WI38 (cell line): ENCODE results near the gene TMEM272.

Experiments used
- H3K4me3 ChIP-seq: 2 replicates; pipeline ENCODE4 v1.5.1; 2011; ENCODE audit warnings: low read depth, mild to moderate bottlenecking, control low read depth, low read length
- CTCF ChIP-seq: IDR thresholded peaks from 2 replicates; pipeline ENCODE4 v1.5.1; 2012; ENCODE audit warnings: low read depth, mild to moderate bottlenecking, control low read depth, low read length

TMEM272 gene

GRCh38 chr13:51832471-51833152 lies 12.4 kb downstream of the TMEM272 start:
- no peak for TF ChIP-seq CTCF
- no peak overlapping the region for H3K4me3 ChIP-seq

DNA sequence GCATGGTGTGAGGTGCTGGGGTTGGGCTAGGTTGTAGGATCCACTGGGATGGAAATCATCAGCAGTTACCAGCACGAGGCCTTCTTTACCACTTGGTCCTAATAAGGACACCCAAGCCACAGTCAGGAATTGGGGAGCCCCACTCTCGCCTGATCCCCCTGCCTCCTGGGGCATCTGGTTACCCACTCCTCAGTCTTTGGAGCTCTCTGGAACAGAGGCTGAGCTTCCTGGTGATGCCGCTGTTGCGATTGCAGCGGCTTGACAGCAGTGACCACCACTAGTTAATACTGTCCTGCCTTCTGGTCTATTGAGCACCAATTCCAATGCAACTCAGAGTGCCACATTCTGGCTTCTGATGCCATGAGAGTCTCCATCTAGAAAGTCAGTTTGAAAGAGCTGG lies 13.5 kb downstream of the TMEM272 start:
- no peak for TF ChIP-seq CTCF
- no peak overlapping the region for H3K4me3 ChIP-seq

- no peak overlapping the region for H3K4me3 ChIP-seq
- TF ChIP-seq CTCF = no peak
Measured at GRCh38 chr13:51829568-51829899, 15.4 kb downstream of the TMEM272 start.

- no peak for TF ChIP-seq CTCF
Measured at GRCh38 chr13:51828730-51829567, 16.0 kb downstream of the TMEM272 start.

DNA sequence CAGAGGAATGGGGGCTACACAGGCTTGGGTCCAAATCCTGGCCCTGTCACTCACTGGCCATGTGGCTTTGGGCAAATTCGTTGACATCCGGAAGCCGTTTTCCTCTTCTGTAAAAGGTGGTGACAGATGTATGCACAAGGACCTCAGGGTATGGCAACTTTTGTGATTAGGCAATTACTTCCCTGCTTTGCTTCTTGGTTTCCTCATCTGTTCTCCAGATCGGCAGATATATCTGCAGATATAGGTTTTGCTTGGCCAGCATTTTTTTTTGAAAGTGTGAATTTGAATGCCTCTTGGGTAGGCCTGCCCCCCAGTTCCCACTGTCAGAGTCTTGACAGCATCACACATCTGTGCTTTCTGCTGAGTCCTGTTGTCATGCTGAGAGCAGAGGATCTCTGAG lies 17.7 kb downstream of the TMEM272 start:
- TF ChIP-seq CTCF = no peak
- H3K4me3 ChIP-seq = no peak overlapping the region

More at GRCh38 chr13:51828730-51829567, 16.0 kb downstream of the TMEM272 start:
- no peak overlapping the region for H3K4me3 ChIP-seq

GRCh38 chr13:51826606-51827005 lies 18.4 kb downstream of the TMEM272 start:
- H3K4me3 ChIP-seq = no peak overlapping the region
- TF ChIP-seq CTCF = no peak

- no peak for TF ChIP-seq CTCF
- no peak overlapping the region for H3K4me3 ChIP-seq
Measured at GRCh38 chr13:51825681-51826254, 19.2 kb downstream of the TMEM272 start.
